HG03108 (cell line): ENCODE measurements around the gene BICD2.

ENCODE experiments used
- ATAC-seq: cut with Tn5 transposase; IDR thresholded peaks from one replicate; pipeline ENCODE4 v1.9.1; 2021; ENCODE audit warnings: moderate library complexity; ENCODE audit not compliant: unreplicated experiment

The BICD2 gene

DNA sequence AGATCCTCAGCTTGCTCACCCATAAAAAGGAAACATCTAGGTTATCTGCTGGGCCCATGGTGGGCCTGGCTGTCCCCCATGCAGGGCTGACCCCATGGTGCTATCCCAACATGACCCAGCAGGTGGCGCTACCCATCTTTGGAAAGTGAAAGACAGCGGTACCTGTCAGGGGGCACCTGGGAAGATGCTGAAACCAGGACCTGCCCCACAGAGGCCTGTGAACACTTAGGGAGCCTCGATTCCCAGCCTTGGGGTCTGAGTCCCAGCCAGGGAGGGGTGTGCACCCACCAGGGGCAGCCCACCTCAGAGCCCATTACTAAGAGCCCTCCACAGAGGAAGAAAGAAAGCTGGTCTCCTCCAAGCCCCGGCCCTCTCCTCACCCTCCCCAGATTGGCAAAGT lies 48.1 kb downstream of the BICD2 start:
- ATAC-seq, result no peak

DNA sequence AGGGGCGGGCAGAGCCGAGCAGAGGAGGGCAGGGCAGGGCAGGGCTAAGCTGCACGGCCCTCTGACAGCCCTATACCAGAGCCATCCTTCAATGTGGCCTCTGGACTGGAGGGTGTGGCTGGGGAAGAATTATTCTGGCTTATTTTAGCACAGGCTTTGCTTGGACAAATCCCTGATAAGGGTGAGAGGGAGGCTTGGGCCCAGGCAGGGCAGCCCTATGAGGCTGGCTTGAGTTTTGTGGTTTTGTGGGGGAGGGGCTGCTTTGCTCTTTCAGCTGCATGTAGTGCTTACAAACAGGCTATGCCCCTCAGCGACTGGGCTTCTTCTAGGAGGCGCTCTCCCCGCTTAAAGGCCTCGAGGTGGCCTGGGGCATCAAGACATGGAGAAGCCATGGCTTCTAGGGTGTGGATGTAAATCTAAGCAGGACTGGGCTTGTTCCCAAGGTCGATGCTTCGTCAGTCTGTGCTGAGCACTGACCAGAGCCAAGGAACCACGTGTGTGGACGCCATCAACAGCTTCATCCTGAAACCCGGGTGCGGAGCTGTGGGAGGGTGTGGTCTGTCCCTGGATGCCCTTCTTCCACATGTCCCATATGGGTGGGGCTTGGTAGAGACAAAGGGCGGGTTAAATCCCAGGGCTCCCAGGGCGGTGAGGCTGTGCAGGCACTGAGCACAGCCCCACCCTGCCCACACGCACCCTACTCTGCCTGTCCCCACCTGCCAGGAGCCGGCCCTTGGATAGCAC lies 49.0 kb downstream of the BICD2 start:
- no peak for ATAC-seq

DNA sequence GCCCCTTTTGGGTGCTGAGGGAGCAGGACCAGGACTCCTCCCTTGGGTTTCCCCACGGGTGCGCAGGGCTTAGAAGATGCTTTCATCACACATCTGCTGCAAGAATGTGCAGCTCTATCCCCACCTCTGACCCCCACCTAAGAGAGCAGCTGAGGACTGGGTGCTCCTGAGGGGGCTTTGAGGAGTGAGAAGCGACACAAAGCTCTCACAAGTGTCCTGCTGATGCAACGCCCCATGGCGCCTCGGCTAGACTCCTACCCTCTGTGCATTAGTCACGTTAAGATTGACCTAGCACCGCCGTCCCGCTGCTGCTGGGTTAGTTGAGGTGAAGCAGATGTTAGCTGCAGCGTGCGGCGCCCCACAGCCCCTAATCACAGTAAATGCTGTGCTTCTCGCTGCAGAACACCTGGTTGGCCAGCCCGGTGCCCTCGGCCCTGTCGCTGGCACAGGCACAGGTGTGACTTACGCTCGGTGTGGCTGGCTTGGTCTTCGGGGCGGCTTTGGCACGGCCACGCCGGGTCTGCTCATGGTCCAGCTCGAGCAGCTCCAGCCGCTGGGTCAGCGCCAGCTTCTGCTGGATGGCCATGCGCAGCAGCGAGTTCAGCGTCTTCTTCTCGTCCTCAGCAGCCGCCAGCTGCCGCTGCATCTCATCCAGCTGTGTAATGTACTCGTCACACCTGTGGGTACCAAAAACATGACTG lies 49.7 kb downstream of the BICD2 start:
- no peak for ATAC-seq

DNA sequence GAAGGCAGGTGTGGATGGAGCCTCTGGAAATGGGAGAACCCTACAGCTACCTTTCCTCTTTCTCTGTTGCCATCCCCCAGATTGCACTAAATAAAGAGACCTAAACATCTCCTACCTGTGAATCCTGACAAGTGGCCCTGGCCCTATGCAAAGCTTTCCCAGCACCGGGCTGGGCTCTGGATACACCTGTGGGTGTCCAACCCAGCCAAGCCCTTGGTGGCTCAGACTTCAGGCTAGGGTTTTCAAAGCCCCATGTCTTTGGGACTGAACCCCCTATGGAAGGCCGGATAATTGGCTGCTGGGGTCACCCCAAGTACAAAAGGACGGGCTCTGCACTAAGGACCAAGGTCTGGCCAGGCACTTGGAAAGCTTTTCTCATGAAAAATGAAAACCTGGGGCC lies 50.6 kb downstream of the BICD2 start:
- ATAC-seq, result no peak

DNA sequence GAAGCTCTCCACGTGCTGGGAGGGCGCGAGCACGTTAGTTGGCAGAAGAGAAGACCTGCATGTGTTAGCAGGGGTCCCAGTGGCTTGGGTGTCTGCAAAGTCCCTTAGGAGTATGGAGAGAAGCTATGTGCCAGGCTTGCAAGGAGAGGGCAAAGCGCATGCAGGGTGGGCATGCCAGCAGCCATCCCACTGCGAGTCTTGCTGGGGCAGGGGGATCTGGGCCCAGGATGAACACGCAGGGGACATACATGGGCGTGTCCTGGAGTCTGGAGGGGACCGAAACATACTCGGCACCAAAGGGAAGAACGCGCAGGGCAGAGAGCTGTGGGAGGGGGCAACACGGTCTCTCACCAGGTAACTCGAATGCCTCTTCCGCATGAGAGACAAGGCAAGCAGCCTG lies 51.1 kb downstream of the BICD2 start:
- no peak for ATAC-seq

DNA sequence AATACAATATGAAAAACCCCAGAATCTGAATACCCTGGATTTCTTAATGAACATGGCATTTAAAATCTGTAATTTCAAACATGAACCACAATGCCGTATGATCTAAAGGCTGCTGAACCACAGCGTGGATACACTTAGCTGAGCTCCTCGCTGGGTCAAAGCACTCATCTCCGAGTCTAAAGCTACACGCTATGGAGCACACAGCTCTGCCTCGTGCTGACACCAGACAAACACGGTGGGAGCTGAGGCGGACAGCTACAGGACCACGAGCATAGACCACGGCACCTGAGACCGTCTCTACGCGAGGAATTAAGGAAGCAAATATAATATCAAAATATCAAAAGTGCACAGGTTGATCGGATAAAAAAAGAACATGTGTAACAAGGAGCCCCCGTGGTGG lies 51.9 kb downstream of the BICD2 start:
- no peak for ATAC-seq

DNA sequence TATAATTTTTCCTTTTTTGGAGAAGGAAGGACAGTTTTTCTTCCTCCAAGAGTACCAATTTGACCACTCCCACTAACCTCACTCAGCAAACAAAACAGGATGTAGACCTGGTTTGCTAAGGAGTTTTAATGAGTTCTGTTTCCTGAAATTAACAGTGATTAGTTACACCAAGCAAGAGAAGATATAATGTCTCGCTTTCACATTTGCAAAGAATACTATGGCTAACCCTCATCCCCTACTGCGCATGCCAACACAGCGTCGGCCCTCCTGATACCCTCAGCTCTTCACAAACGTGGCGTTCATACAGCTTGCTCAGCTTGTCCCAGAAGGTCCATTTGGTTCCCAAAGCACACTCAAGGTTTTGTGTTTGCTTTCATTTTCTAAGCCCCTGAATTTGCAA lies 52.8 kb downstream of the BICD2 start:
- ATAC-seq, result no peak

DNA sequence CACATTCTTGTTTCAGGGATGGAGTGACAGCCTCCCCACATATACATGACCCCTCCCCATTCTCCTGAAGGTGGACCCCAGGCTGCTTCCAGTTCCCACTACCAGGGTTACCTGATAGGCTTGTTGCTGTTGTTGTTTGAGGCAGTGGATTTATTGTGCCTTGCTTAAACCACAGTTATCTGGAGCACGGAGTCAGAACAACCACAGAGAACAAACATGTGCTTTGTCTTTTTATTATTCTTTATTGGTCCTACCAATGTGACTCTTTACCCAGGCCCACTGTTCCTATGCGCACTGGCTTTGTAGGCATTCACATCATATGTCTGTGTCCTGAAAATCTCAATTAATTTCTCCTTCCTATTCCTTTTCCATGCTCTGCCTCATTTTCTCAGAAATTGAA lies 53.5 kb downstream of the BICD2 start:
- no peak for ATAC-seq

DNA sequence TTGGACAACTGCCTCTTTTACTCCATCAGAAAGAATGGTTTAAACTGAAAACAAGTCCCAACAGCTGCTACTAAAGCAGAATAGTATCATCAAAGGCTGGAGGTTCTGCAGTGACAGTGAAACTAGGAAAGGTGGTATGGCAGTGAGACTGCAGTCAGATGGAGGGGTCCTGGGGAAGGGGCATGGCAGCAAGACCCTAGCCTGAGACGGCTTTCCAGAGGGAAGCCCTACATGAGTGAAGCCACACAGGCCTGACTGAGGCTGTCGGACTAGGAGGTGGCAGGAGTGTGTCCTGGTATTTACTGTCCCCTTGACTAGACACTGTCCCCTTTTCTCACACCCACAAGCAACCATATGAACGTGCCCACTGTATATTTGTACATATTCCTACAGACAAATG lies 54.3 kb downstream of the BICD2 start:
- no peak for ATAC-seq

DNA sequence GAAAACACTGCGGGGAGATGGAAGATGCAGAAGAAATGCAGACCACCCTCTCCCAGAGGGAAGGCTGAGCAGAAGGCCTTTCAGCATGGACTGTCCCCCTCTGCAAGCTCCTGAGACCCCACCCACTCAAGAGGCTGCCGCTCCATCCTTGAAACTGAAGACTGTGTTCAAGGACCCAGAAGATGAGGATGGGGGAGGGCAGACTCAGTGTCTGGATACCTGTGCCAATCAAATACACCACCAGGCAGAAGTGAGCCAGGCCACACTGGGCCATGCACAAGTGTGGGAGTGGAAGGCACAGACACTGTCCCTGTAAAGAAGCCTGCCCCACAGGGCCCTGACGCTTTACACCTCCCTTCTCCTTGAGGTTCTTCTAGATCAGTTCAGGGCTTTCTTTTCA lies 54.7 kb downstream of the BICD2 start:
- no peak for ATAC-seq

DNA sequence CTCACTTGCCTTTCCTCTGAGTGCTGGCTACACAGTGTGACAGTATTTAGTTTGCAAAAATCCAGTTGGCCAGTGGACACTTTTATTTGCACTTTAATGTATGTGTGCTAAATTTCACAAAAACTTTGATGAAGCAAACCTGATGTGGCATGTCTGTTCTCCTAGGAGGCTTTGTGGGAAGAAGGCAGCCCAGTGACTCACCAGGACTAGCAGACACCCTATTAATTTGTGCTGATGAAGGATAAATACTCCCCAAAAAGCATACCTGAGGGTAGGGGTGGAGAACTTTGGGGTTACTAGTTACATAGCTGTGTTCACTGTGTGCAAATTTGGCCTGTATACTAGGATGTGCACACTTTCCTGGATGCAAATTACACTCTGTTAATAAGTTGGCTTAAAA lies 55.4 kb downstream of the BICD2 start:
- no peak for ATAC-seq

DNA sequence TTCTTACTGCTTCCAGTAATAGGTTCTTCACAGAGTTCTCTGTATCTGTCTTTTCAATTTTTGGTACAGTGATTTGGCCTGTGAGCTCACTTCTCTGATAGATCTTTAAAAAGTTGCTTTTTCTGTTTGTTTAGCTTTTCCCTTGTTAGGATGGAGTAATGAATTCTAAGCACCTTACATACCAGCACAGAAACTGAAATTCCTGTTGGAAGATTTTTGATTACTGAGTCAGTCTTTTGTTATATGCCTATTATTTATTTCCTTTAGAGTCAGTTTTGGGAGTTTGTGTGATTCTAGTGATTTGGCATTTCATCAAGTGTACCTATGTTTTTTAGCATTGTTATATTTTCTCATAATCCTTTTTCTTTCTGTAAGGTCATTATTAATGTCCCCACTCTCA lies 57.1 kb downstream of the BICD2 start:
- ATAC-seq, result no peak

DNA sequence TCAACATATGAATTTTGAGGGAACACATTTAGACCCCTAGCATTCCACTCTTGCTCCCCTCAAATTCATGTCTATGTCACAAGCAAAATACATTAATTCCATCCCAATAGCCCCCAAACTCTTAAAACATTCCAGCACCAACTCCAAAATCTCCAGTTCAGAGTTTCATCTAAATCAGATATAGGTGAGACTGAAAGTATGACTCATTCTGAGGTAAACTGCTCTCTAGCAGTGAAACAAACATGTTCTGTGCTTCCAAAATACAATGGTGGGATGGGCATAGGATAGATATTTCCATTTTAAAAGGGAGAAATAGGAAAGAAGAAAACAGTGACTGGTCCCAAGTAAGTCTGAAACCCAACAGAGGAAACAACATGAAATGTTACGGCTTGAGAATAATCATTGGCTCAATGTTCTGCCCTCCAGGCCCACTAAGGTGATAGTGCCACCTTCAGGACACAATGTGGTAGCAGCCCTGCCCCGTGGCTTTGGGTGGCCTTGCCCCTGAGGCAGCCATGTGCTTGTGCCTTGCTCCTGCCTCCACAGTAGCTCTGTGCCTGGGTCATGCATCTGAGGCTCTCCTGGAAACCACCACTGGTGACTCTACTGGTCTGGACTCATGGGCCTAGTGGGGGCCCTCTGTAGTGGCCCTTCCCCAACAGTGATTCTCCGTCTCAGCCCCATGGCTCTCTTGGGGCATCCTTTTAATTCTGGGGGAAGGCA lies 58.3 kb downstream of the BICD2 start:
- ATAC-seq, result no peak

DNA sequence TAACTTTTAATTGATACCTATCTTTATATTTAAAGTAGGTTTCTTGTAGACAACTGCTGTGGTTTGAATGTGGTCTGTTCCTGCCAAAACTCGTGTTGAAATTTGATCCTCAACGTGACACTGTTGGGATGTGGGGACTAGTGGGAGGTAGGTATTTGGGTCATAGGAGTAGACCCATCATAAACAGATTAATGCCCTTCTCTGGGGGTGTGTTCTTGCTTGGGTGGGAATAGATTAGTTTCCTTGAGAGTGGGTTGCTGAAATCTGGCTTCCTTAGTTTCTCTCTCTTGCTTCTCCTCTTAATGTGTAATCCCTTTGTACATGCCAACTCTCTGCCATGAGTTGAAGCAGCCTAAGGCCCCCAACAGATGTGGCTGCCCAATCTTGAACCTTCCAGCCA lies 60.1 kb downstream of the BICD2 start:
- no peak for ATAC-seq

DNA sequence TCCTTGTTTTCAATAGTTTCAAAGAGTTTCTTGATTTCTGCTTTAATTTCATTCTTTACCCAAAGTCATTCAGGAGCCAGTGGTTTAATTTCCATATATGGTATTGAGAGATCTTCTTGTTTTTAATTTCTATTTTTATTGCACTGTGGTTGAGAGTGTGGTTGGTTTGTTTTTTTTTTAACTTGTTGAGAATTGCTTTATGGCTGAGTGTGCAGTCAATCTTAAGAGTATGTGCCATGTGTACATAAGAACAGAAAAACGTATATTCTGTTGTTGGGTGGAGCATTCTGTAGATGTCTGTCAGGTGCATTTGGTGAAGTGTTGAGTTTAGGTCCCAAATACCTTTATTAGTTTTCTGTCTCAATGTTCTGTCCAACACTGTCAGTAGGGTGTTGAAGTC lies 68.0 kb downstream of the BICD2 start:
- ATAC-seq, result no peak

DNA sequence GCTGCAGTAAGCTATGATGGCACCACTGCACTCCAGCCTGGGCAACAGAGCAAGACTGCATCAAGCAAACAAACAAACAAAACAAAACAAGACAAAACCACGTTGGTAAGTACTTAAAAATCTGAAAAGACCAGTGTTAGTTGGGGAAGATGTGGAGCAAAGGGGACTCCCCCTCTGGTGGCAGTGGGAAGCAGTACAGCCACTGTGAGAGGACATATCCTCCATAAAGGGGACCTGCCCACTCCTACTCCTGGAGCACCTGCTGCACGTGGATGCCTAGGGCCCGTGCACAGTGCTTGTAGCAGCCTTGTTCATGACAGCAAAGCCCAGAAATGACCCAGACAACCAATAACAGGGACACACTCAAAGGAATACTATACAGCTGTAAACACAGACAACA lies 77.7 kb downstream of the BICD2 start:
- no peak for ATAC-seq

DNA sequence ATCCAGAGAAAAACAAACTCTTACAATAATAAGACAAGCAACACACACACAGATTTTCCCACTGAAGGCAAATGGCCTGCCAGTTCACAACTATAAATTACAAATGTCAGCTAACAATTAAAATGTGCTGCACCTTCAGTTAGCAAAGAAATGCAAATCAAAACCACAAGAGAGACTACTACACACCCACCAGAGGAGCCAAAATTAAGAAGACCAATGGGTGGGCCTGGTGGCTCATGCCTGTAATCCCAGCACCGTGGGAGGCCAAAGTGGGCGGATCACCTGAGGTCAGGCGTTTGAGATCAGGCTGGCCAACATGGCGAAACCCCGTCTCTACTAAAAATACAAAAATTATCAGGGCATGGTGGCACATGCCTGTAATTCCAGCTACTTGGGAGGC lies 79.6 kb downstream of the BICD2 start:
- no peak for ATAC-seq

DNA sequence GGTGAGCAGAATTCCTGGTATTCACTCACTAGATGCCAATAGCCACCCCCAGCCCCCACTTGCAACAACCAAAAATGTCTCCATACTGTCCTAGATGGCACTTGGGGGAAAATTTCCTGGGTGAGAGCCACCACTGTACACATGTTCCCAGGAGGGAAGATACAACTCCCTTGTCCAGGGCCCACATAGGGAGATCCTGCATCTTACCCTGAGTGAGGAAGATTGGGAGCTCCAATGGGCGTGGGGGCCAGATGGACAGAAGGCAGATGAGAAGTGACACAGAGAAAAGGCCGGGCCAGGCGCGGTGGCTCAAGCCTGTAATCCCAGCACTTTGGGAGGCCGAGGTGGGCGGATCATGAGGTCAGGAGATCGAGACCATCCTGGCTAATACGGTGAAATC lies 82.4 kb downstream of the BICD2 start:
- ATAC-seq, result no peak

DNA sequence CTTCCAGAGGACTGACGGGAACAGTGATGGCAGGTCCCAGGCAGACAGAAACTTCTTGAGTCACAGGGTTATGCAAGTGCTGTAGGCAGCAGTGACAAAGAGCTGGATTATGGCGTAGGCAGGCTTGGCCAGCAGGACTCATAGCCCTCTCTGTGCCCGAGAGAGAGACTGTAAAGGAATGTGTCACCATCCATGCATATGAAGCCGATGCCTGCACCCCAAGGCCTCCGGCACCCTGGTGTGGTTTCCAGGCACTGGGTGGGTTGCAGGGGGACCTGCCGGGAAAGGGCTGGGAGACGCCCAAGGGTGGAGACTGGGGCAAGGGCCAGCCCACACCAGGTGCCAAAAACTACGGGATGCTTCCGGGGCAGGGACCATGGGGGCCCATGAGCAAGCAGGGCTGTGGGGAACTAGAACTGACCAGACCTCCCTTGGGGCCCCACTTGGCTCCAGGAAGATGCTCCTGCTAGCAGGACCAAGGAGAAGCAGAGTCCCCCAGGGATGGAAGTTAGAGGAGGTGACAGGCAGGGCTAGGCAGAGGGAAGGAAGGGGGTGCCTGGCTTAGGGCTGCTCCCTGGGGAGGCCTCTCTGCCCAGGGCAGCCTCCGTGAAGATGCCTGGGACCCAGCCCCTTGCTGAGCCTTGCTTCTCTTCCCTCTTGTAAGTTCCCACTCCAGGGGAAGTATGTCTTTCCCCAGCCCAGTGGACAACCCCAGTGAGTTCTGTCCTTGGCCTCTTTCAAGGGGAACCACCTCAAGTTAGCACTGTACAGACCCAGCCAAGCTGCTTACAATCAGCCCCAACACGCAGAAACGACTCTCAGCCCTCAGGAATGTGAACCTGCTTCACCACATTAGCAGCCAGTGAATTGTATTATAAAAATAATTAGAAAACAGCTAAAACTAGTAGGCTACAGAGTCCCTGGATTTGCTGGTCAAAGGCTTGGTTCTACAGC lies 84.2 kb downstream of the BICD2 start:
- no peak for ATAC-seq

DNA sequence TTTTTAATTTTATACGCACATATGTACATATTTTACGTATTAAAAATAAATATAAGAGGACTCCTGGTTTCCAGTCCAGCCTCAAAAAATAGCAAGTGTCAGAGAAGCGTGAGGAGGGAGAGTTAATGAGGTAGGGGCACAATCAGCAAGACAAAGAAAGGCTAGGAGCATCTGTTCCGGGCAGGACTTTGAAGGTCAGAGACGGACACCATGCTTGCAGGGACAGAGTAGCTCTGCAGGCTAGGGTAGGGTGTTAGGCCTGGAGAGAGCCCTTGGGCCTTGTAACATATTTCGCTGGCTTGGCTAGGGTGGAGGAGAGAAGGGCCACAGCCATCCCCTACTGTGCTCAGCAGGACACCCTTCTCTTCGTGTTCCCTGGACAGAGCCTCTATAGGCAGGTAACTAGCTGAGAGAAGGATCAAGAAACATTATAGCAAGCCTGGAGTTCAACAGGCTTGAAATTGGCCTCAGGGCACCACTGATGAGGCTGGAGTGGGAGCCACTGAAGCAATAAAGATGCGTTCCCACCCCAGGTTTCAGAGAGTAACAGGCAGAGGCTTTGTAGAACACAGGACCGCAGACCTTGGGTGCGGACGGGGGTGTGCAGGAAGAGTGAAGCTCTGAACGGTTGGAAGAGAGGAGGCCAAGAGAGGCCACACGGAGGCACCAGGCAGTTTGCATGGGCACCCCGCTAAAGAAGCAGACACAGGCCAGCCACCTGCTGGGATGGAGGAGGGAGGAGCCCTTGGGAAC lies 85.0 kb downstream of the BICD2 start:
- ATAC-seq, result no peak
